IPS-NIHi7 (cell line): ENCODE measurements around the gene EXOC2.

Experiments used
- DNase-seq: peaks from one replicate; pipeline ENCODE4 v3.0.0; 2012; ENCODE audit warnings: mixed read lengths; ENCODE audit errors: extremely low spot score

The EXOC2 gene

GRCh38 chr6:520820-521219, 172.1 kb downstream of the EXOC2 start:
- no peak for DNase-seq

- DNase-seq = no peak
Observed at GRCh38 chr6:518218-518617, 174.7 kb downstream of the EXOC2 start.

GRCh38 chr6:516213-516612, 176.7 kb downstream of the EXOC2 start:
- no peak for DNase-seq

- peak; percentile 22 for DNase-seq
Observed at GRCh38 chr6:515267-515666, 177.7 kb downstream of the EXOC2 start.

GRCh38 chr6:514396-514978, 178.5 kb downstream of the EXOC2 start:
- DNase-seq = peak; percentile 66

GRCh38 chr6:513961-514360, 179.0 kb downstream of the EXOC2 start:
- DNase-seq = no peak

GRCh38 chr6:513058-513457, 179.9 kb downstream of the EXOC2 start:
- DNase-seq = no peak

- DNase-seq = no peak
Observed at GRCh38 chr6:511488-512137, 181.3 kb downstream of the EXOC2 start.

- no peak for DNase-seq
Observed at GRCh38 chr6:509676-510075, 183.3 kb downstream of the EXOC2 start.

- no peak for DNase-seq
Observed at GRCh38 chr6:508614-509013, 184.3 kb downstream of the EXOC2 start.

GRCh38 chr6:508006-508405, 184.9 kb downstream of the EXOC2 start:
- no peak for DNase-seq

- DNase-seq = no peak
Observed at GRCh38 chr6:506920-507622, 185.9 kb downstream of the EXOC2 start.

- no peak for DNase-seq
Observed at GRCh38 chr6:506508-506907, 186.4 kb downstream of the EXOC2 start.

GRCh38 chr6:505374-505773, 187.6 kb downstream of the EXOC2 start:
- DNase-seq = no peak

- DNase-seq = no peak
Observed at GRCh38 chr6:504446-504980, 188.4 kb downstream of the EXOC2 start.

- no peak for DNase-seq
Observed at GRCh38 chr6:503610-504362, 189.2 kb downstream of the EXOC2 start.

- DNase-seq = no peak
Observed at GRCh38 chr6:502761-503160, 190.2 kb downstream of the EXOC2 start.

- no peak for DNase-seq
Observed at GRCh38 chr6:501891-502601, 190.9 kb downstream of the EXOC2 start.

- no peak for DNase-seq
Observed at GRCh38 chr6:499617-500016, 193.3 kb downstream of the EXOC2 start.

GRCh38 chr6:498795-499231, 194.1 kb downstream of the EXOC2 start:
- no peak for DNase-seq

GRCh38 chr6:497258-497657, 195.7 kb downstream of the EXOC2 start:
- no peak for DNase-seq

GRCh38 chr6:496649-497048, 196.3 kb downstream of the EXOC2 start:
- no peak for DNase-seq
